KMS-11 (cell line): ENCODE results near the gene CDH2.

Experiments
- H2AFZ ChIP-seq: fragments of 200-600 bp; sonication (generic); 2 replicates; pipeline ENCODE4 v1.6.1; 2016; ENCODE audit warnings: antibody characterized with exemption, mixed run types, low read depth
- H3K27ac ChIP-seq: fragments of 200-600 bp; sonication (generic); 2 replicates; pipeline ENCODE4 v1.6.1; 2016; ENCODE audit warnings: mild to moderate bottlenecking, mixed run types
- H3K27me3 ChIP-seq: fragments of 200-600 bp; sonication (generic); 2 replicates; pipeline ENCODE4 v1.6.1; 2017; ENCODE audit warnings: mild to moderate bottlenecking, low read depth, mixed run types, moderate library complexity; ENCODE audit not compliant: insufficient read depth
- H3K36me3 ChIP-seq: fragments of 200-600 bp; sonication (generic); 2 replicates; pipeline ENCODE4 v1.6.1; 2017; ENCODE audit warnings: mild to moderate bottlenecking, mixed run types; ENCODE audit not compliant: insufficient read depth
- H3K4me1 ChIP-seq: fragments of 200-600 bp; sonication (generic); 2 replicates; pipeline ENCODE4 v1.6.1; 2016; ENCODE audit warnings: mild to moderate bottlenecking, low read depth, mixed run types; ENCODE audit not compliant: poor library complexity, severe bottlenecking
- H3K4me2 ChIP-seq: fragments of 200-600 bp; sonication (generic); 2 replicates; pipeline ENCODE4 v1.7.0; 2016; ENCODE audit warnings: mild to moderate bottlenecking, mixed run types
- H3K4me3 ChIP-seq: fragments of 200-600 bp; sonication (generic); IDR thresholded peaks from 2 replicates; pipeline ENCODE4 v1.6.1; 2017; ENCODE audit warnings: low read depth, low read length, mixed read lengths; ENCODE audit not compliant: insufficient read depth
- H3K79me2 ChIP-seq: fragments of 200-600 bp; sonication (generic); 2 replicates; pipeline ENCODE4 v1.6.1; 2016; ENCODE audit warnings: low read depth, mixed run types; ENCODE audit not compliant: insufficient read depth
- H3K9ac ChIP-seq: fragments of 200-600 bp; sonication (generic); 2 replicates; pipeline ENCODE4 v1.6.1; 2016; ENCODE audit warnings: mild to moderate bottlenecking, mixed run types
- H4K20me1 ChIP-seq: fragments of 200-600 bp; sonication (generic); 2 replicates; pipeline ENCODE4 v1.6.1; 2016; ENCODE audit warnings: mild to moderate bottlenecking, mixed run types; ENCODE audit not compliant: insufficient read depth
- CTCF ChIP-seq: fragments of 200-600 bp; sonication (generic); conservative IDR thresholded peaks from 2 replicates; pipeline ENCODE4 v1.6.1; 2017; ENCODE audit warnings: low read depth, mild to moderate bottlenecking, antibody characterized with exemption, low read length, moderate library complexity, mixed read lengths

CDH2 gene

GRCh38 chr18:28004606-28005005 lies 172.3 kb downstream of the CDH2 start:
- H2AFZ ChIP-seq: no peak overlapping the region
- no peaks in the 10 kb centered on the region for H3K79me2 ChIP-seq
- no peak for TF ChIP-seq CTCF
- H3K27ac ChIP-seq: no peak overlapping the region
- H4K20me1 ChIP-seq: no peaks in the 10 kb centered on the region
- H3K4me2 ChIP-seq: no peak overlapping the region
- H3K4me3 ChIP-seq: no peak overlapping the region
- H3K27me3 ChIP-seq: no peaks in the 10 kb centered on the region
- no peaks in the 10 kb centered on the region for H3K36me3 ChIP-seq
- no peaks in the 10 kb centered on the region for H3K4me1 ChIP-seq
- no peak overlapping the region for H3K9ac ChIP-seq

- Histone ChIP-seq H3K36me3 (no peaks in the 10 kb centered on the region), H3K27ac (no peak overlapping the region), H2AFZ (no peak overlapping the region), H3K4me1 (no peaks in the 10 kb centered on the region), H3K27me3 (no peaks in the 10 kb centered on the region), H3K4me3 (no peak overlapping the region), H3K79me2 (no peaks in the 10 kb centered on the region), H3K4me2 (no peak overlapping the region), H3K9ac (no peak overlapping the region), H4K20me1 (no peaks in the 10 kb centered on the region)
- no peak for TF ChIP-seq CTCF
Measured at GRCh38 chr18:28003451-28003850, 173.5 kb downstream of the CDH2 start.

GRCh38 chr18:28002841-28003240 lies 174.1 kb downstream of the CDH2 start:
- H3K36me3 ChIP-seq: no peaks in the 10 kb centered on the region
- H3K4me1 ChIP-seq: no peaks in the 10 kb centered on the region
- no peak overlapping the region for H3K4me3 ChIP-seq
- no peak overlapping the region for H3K27ac ChIP-seq
- H3K27me3 ChIP-seq: no peaks in the 10 kb centered on the region
- TF ChIP-seq CTCF: no peak
- no peaks in the 10 kb centered on the region for H3K79me2 ChIP-seq
- H2AFZ ChIP-seq: no peak overlapping the region
- no peak overlapping the region for H3K9ac ChIP-seq
- H4K20me1 ChIP-seq: no peaks in the 10 kb centered on the region
- no peak overlapping the region for H3K4me2 ChIP-seq

- Histone ChIP-seq H3K27me3 (no peaks in the 10 kb centered on the region), H3K27ac (no peak overlapping the region), H3K79me2 (no peaks in the 10 kb centered on the region), H3K9ac (no peak overlapping the region), H3K4me3 (no peak overlapping the region), H3K4me2 (no peak overlapping the region), H3K36me3 (no peaks in the 10 kb centered on the region), H3K4me1 (no peaks in the 10 kb centered on the region), H2AFZ (no peak overlapping the region), H4K20me1 (no peaks in the 10 kb centered on the region)
- no peak for TF ChIP-seq CTCF
Measured at GRCh38 chr18:27996801-27997272, 180.1 kb downstream of the CDH2 start.
